Caco-2 (cell line): ENCODE measurements around the gene MORN2. TPM values are rescaled to one million over a fixed set of nuclear protein-coding genes. Genes with fewer than 3 reads are reported as not detected.

Source experiments
- BruUV-seq: library from RNA; stranded (reverse); fragments of 400-500 nt; replicated peaks from 2 replicates; lab custom pipeline; 2021; lab: Mats Ljungman, UMichigan
- CTCF ChIA-PET: fragments of 300-600 bp; sonication (Branson Sonifier 250); formaldehyde crosslinking; loops from one replicate; lab custom pipeline; 2022; ENCODE audit warnings: antibody characterized with exemption; lab: Charles Lee
- POLR2A ChIA-PET: fragments of 300-600 bp; sonication (Branson Sonifier 250); formaldehyde crosslinking; loops from one replicate; lab custom pipeline; 2022; ENCODE audit warnings: antibody characterized with exemption; lab: Charles Lee
- DNase-seq, 2 experiments: peaks; one replicate each; pipeline versions ENCODE4 v3.0.0 to v3.0.0-alpha.2; 2020 to 2022
- H3K27me3 ChIP-seq: replicated peaks from 2 replicates; pipeline ENCODE4 v1.6.0; 2011; ENCODE audit warnings: low read length; ENCODE audit not compliant: control insufficient read depth, insufficient read depth
- H3K36me3 ChIP-seq: 2 replicates; pipeline ENCODE4 v1.5.1; 2011; ENCODE audit warnings: low read length; ENCODE audit not compliant: control insufficient read depth, insufficient read depth
- H3K4me1 ChIP-seq: fragments of 250-450 bp; sonication (Bioruptor Pico); 2 replicates; pipeline ENCODE4 v1.5.1; 2020; ENCODE audit warnings: mild to moderate bottlenecking
- H3K4me3 ChIP-seq: 2 replicates; pipeline ENCODE4 v1.5.1; 2011; ENCODE audit warnings: low read depth, mild to moderate bottlenecking, control low read depth, low read length
- H3K9me3 ChIP-seq: fragments of 250-450 bp; sonication (Bioruptor Pico); 2 replicates; pipeline ENCODE4 v1.5.1; 2020; ENCODE audit warnings: mild to moderate bottlenecking, moderate library complexity
- H3K27ac Mint-ChIP-seq: one replicate; pipeline ENCODE4 v1.8.0; 2022; ENCODE audit warnings: mixed read lengths; ENCODE audit not compliant: unreplicated experiment
- H3K27me3 Mint-ChIP-seq: one replicate; pipeline ENCODE4 v1.8.0; 2022; ENCODE audit warnings: mixed read lengths; ENCODE audit not compliant: insufficient read depth, unreplicated experiment
- H3K36me3 Mint-ChIP-seq: one replicate; pipeline ENCODE4 v1.8.0; 2022; ENCODE audit warnings: mild to moderate bottlenecking, mixed read lengths; ENCODE audit not compliant: insufficient read depth, unreplicated experiment
- H3K4me1 Mint-ChIP-seq: one replicate; pipeline ENCODE4 v1.8.0; 2022; ENCODE audit warnings: low read depth, mixed read lengths; ENCODE audit not compliant: unreplicated experiment
- H3K4me3 Mint-ChIP-seq: one replicate; pipeline ENCODE4 v1.8.0; 2022; ENCODE audit warnings: mild to moderate bottlenecking, moderate library complexity, mixed read lengths; ENCODE audit not compliant: unreplicated experiment
- H3K9me3 Mint-ChIP-seq: one replicate; pipeline ENCODE4 v1.8.0; 2022; ENCODE audit warnings: mixed read lengths; ENCODE audit not compliant: unreplicated experiment
- CTCF ChIP-seq, 2 experiments: fragments of 200-600 bp in 1 of 2; IDR thresholded peaks; 1 replicate in 1 of 2; 2 replicates in 1 of 2; pipeline versions ENCODE4 v1.5.1 to v1.8.0; 2011 to 2022; ENCODE audit warnings: antibody characterized with exemption in 1 of 2, control low read depth in 1 of 2, inconsistent platforms in 1 of 2, low read depth in 1 of 2, low read length in 1 of 2, mild to moderate bottlenecking in 1 of 2, moderate library complexity in 1 of 2; ENCODE audit not compliant: insufficient read depth in 1 of 2, severe bottlenecking in 1 of 2, unreplicated experiment in 1 of 2
- intact Hi-C: fragments of 100-400 bp; cut with micrococcal nuclease; formaldehyde crosslinking; loops from one replicate; pipeline ENCODE4 v1.10.0; 2022; ENCODE audit not compliant: unreplicated experiment
- total RNA-seq: library from RNA; stranded (reverse); gene quantifications from 2 replicates; pipeline ENCODE4 v1.2.3, GENCODE V29; 2022

MORN2 gene
- total RNA-seq, 1 experiment from 2014 or later = 5.5 TPM

GRCh38 chr2:38912619-38913018, 36.8 kb downstream of the MORN2 start:
- CTCF ChIA-PET = interaction anchor here (0.7 kb wide), 1 partner anchor 52 kb away, joined by 3 read pairs; no protein-coding TSS in a partner anchor

GRCh38 chr2:38922389-38922788, 46.6 kb downstream of the MORN2 start:
- Histone ChIP-seq H3K9me3 (no peaks in the 10 kb centered on the region), H3K4me1 (no peaks in the 10 kb centered on the region), H3K36me3 (no peaks in the 10 kb centered on the region), H3K4me3 (no peak overlapping the region), H3K27me3 (no peaks in the 10 kb centered on the region; the same call in 1 of the 2 replicates)
- ChIA-PET CTCF (interaction anchor here (1.6 kb wide), 1 partner anchor 25 kb away, joined by 3 read pairs; no protein-coding TSS in a partner anchor), POLR2A (no interaction called here)
- no peak for TF ChIP-seq CTCF (IDR thresholded peaks at IDR 0.05; ENCODE audit: insufficient read depth in 1 of 2, low read depth in 1 of 2, low read length in 1 of 2, severe bottlenecking in 1 of 2, unreplicated experiment in 1 of 2)
- Mint-ChIP-seq H3K4me3 (no peak overlapping the region), H3K36me3 (no peaks in the 10 kb centered on the region), H3K4me1 (peaks cover 7% of the 10 kb centered on the region), H3K27me3 (peaks cover 6% of the 10 kb centered on the region), H3K27ac (no peak overlapping the region), H3K9me3 (no peaks in the 10 kb centered on the region)
- DNase-seq = no peak
- no TSS peak for BruUV-seq
- intact Hi-C loops = no loop called here

More at GRCh38 chr2:38912619-38913018, 36.8 kb downstream of the MORN2 start:
- intact Hi-C loops = no loop called here
- Mint-ChIP-seq H3K9me3 (no peaks in the 10 kb centered on the region), H3K27ac (no peak overlapping the region), H3K4me3 (no peak overlapping the region), H3K4me1 (no peaks in the 10 kb centered on the region), H3K27me3 (no peaks in the 10 kb centered on the region), H3K36me3 (no peaks in the 10 kb centered on the region)
- no peak overlapping the region for H3K4me3 ChIP-seq
- H3K36me3 ChIP-seq = no peaks in the 10 kb centered on the region
- DNase-seq = no peak
- BruUV-seq = no TSS peak
- H3K4me1 ChIP-seq = no peaks in the 10 kb centered on the region
- no peak for TF ChIP-seq CTCF (IDR thresholded peaks at IDR 0.05; ENCODE audit: insufficient read depth in 1 of 2, low read depth in 1 of 2, low read length in 1 of 2, severe bottlenecking in 1 of 2, unreplicated experiment in 1 of 2)
- H3K27me3 ChIP-seq = no peaks in the 10 kb centered on the region
- H3K9me3 ChIP-seq = no peaks in the 10 kb centered on the region
- POLR2A ChIA-PET = no interaction called here

- intact Hi-C loops = no loop called here
- no peaks in the 10 kb centered on the region for H3K9me3 Mint-ChIP-seq
- no peak overlapping the region for H3K27ac Mint-ChIP-seq
- TF ChIP-seq CTCF (IDR thresholded peaks at IDR 0.05; ENCODE audit: insufficient read depth in 1 of 2, low read depth in 1 of 2, low read length in 1 of 2, severe bottlenecking in 1 of 2, unreplicated experiment in 1 of 2) = no peak
- ChIA-PET CTCF (interaction anchor here (1.6 kb wide), 1 partner anchor 25 kb away, joined by 3 read pairs; no protein-coding TSS in a partner anchor), POLR2A (no interaction called here)
- H3K4me3 Mint-ChIP-seq = no peak overlapping the region
- H3K4me1 ChIP-seq = no peaks in the 10 kb centered on the region
- H3K36me3 ChIP-seq = no peaks in the 10 kb centered on the region
- H3K27me3 Mint-ChIP-seq = peaks cover 6% of the 10 kb centered on the region
- no peak overlapping the region for H3K4me3 ChIP-seq
- peaks cover 7% of the 10 kb centered on the region for H3K4me1 Mint-ChIP-seq
- no peaks in the 10 kb centered on the region for H3K36me3 Mint-ChIP-seq
- H3K9me3 ChIP-seq = no peaks in the 10 kb centered on the region
- BruUV-seq = no TSS peak
- no peaks in the 10 kb centered on the region; the same call in 1 of the 2 replicates for H3K27me3 ChIP-seq
- DNase-seq = no peak
Observed at GRCh38 chr2:38922902-38923301, 47.1 kb downstream of the MORN2 start.
